ENCODE measurements around the gene RYR2.

RYR2 gene

DNA sequence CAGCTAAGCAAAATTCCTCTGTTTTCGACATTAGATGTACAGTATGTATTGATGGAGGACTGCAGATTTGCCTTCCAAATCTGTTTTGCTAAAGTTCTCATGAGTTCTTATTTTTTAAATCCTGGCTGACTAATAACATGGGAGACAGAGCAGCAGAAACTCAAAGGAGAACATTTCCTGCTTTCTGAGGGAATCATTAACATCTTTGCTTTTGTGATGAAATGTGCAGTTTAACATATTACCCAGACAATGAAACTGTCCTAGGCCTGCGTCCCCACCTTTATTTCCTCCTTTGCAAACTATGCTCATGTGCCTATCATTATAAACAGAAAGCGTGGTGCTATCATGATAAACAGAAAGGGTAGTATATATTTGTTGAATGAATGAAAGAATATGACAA is 698.9 kb downstream of the RYR2 start:
- DNase-seq (ENCODE audit: low read depth, low spot score) = no peak
- no peak overlapping the region for H3K4me3 ChIP-seq (ENCODE audit: low read depth, low read length)
- in situ Hi-C loops (cut with HindIII; ENCODE audit: low sequenced_read_pairs) = no loop called here
- TF ChIP-seq, protein P1, sequence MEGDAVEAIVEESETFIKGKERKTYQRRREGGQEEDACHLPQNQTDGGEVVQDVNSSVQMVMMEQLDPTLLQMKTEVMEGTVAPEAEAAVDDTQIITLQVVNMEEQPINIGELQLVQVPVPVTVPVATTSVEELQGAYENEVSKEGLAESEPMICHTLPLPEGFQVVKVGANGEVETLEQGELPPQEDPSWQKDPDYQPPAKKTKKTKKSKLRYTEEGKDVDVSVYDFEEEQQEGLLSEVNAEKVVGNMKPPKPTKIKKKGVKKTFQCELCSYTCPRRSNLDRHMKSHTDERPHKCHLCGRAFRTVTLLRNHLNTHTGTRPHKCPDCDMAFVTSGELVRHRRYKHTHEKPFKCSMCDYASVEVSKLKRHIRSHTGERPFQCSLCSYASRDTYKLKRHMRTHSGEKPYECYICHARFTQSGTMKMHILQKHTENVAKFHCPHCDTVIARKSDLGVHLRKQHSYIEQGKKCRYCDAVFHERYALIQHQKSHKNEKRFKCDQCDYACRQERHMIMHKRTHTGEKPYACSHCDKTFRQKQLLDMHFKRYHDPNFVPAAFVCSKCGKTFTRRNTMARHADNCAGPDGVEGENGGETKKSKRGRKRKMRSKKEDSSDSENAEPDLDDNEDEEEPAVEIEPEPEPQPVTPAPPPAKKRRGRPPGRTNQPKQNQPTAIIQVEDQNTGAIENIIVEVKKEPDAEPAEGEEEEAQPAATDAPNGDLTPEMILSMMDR (IDR thresholded peaks at IDR 0.05; ENCODE audit: low read depth, low read length) = no peak

DNA sequence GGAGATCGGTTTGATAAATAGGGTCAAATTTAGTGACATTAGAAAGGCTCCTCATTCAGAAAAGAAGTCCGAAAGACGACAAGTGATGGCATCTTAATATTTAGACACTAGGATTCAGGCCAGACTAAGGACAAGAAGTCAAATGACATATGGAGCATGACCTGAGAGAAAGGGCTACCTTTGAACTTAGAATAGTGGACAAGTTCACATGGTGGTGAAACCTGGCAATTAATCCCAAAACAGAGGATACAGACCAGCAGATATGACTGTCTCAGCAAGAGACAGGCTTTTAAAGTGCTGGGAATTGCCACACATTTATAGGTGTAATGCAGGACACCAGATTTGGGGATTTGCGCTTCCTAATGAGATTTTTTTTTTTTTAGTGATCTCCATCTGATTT is 703.6 kb downstream of the RYR2 start:
- DNase-seq (ENCODE audit: low read depth, low spot score) = no peak
- H3K4me3 ChIP-seq (ENCODE audit: low read depth, low read length) = no peak overlapping the region
- TF ChIP-seq, protein P1 (IDR thresholded peaks at IDR 0.05; ENCODE audit: low read depth, low read length) = no peak
- in situ Hi-C loops (cut with HindIII; ENCODE audit: low sequenced_read_pairs) = no loop called here

DNA sequence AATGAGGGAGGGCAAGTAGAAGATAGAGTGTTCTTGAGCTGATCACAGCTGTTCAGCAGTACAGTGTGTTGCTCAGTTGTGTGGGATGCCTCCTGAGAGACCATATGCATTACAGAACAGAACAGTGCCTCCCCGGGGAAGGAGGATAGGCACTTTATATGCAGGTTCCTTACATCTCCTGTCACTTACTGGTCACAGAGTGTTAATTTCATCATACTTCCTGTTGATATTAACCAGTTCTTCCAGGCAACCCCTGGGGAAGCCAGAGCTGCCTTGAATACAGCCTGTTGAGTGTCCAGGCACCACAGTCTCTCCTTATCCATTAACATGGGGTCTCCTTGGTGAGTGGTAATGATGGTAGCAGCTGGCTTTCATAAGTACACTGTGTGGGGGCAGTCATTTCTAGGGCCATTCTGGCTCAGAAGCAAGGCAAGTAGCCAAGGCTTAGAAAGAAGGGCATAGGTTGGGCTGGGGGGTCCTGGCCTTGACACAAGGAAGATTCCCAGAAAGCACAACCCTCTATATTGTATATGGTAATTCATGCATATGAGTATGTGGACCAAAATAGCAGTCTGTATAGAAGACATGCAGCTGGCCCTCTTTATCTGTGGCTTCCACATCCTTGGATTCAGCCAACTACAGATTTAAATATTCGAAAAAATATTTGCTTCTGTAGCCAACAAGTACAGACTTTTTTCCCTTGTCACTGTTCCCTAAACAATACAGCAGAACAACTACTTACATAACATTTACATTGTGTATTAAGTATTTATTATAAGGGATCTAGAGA is 706.4 kb downstream of the RYR2 start:
- no peak for DNase-seq (ENCODE audit: low read depth, low spot score)
- no peak overlapping the region for H3K4me3 ChIP-seq (ENCODE audit: low read depth, low read length)
- in situ Hi-C loops (cut with HindIII; ENCODE audit: low sequenced_read_pairs) = no loop called here
- TF ChIP-seq, protein P1 (IDR thresholded peaks at IDR 0.05; ENCODE audit: low read depth, low read length) = no peak

DNA sequence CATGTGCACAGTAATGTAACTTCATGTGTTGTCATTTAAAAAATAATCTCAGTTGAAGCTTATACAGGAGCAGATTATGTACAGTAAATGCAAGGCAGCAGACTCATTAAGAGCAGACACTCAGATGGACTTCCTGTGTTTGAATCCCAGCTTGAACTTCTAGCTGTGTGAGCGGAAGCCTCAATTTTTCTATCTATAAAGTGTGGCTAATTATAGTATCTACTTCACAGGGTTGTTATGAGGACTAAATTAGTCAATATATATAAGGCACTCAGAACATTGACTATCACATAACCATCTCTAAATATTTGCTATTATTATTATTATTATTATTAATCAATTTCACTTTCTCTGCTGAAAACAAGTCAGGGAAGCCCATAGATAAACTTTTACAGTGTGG is 707.1 kb downstream of the RYR2 start:
- H3K4me3 ChIP-seq (ENCODE audit: low read depth, low read length) = no peak overlapping the region
- TF ChIP-seq, protein P1 (IDR thresholded peaks at IDR 0.05; ENCODE audit: low read depth, low read length) = no peak
- no peak for DNase-seq (ENCODE audit: low read depth, low spot score)
- in situ Hi-C loops (cut with HindIII; ENCODE audit: low sequenced_read_pairs) = no loop called here

DNA sequence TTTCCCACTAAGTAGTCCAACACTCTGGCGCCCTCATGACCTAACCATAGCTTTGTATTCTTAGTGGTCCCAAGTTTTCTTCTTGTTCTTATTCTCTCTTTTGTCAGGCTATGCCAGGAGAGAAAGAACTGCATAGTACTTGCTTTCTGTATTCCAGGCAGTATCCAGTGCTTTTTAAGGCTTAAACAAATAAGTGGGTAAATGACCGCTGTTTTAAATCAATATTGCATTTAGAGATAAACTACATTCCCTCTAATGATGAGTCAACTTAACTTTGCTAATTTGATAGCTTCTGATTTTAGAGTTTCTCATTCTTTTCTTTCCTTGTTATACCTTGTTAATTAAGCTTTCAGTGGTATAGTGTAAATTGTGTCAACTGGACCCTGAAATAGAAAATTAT is 709.1 kb downstream of the RYR2 start:
- DNase-seq (ENCODE audit: low read depth, low spot score) = no peak
- TF ChIP-seq, protein P1 (IDR thresholded peaks at IDR 0.05; ENCODE audit: low read depth, low read length) = no peak
- H3K4me3 ChIP-seq (ENCODE audit: low read depth, low read length) = no peak overlapping the region
- in situ Hi-C loops (cut with HindIII; ENCODE audit: low sequenced_read_pairs) = no loop called here

DNA sequence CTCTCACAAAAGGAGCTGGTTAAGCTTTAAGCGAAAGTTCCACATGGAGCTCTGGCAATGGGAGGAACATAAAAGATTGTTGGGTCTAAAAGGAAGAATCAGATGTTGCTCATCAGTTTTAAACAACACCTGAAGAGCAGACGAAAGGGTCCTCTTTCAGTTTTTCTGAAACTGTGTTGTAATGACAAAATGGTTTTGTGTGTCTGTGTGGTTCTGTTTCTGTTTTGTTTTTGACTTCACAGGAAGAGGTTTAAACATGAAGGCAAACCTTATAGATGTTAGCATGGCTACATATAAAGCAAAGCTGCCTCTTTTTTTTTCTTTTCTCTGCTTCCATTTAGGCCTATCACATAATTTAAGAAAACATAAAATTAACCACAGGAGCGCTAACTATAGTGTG is 712.6 kb downstream of the RYR2 start:
- no peak for DNase-seq (ENCODE audit: low read depth, low spot score)
- no peak overlapping the region for H3K4me3 ChIP-seq (ENCODE audit: low read depth, low read length)
- TF ChIP-seq, protein P1 (IDR thresholded peaks at IDR 0.05; ENCODE audit: low read depth, low read length) = no peak
- in situ Hi-C loops (cut with HindIII; ENCODE audit: low sequenced_read_pairs) = no loop called here

Data from astrocyte of the spinal cord (primary cell).